ENCODE measurements around the gene GDF11.

The GDF11 gene

DNA sequence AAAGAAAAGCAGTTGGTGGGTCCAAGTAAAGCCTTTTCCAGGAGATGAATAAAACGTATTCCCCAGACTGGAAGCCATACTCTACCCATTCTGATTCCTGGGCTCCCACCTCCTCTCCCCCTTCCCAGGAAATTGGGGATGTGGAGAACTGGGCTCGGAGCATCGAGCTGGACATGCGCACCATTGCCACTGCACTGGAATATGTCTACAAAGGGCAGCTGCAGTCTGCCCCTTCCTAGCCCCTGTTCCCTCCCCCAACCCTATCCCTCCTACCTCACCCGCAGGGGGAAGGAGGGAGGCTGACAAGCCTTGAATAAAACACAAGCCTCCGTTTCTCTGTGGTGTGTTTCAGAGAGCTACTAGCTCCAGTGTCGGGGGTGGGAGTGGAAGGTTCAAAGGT lies 23.6 kb upstream of the GDF11 start:
- H3K4me3 ChIP-seq (ENCODE audit: low read depth, low read length), result no peak overlapping the region
- TF ChIP-seq, protein P1, sequence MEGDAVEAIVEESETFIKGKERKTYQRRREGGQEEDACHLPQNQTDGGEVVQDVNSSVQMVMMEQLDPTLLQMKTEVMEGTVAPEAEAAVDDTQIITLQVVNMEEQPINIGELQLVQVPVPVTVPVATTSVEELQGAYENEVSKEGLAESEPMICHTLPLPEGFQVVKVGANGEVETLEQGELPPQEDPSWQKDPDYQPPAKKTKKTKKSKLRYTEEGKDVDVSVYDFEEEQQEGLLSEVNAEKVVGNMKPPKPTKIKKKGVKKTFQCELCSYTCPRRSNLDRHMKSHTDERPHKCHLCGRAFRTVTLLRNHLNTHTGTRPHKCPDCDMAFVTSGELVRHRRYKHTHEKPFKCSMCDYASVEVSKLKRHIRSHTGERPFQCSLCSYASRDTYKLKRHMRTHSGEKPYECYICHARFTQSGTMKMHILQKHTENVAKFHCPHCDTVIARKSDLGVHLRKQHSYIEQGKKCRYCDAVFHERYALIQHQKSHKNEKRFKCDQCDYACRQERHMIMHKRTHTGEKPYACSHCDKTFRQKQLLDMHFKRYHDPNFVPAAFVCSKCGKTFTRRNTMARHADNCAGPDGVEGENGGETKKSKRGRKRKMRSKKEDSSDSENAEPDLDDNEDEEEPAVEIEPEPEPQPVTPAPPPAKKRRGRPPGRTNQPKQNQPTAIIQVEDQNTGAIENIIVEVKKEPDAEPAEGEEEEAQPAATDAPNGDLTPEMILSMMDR (IDR thresholded peaks at IDR 0.05; ENCODE audit: low read depth, low read length, missing control alignments), result no peak
- no peak for DNase-seq (ENCODE audit: low read depth)
- in situ Hi-C loops (cut with HindIII; ENCODE audit: low sequenced_read_pairs), result no loop called here

DNA sequence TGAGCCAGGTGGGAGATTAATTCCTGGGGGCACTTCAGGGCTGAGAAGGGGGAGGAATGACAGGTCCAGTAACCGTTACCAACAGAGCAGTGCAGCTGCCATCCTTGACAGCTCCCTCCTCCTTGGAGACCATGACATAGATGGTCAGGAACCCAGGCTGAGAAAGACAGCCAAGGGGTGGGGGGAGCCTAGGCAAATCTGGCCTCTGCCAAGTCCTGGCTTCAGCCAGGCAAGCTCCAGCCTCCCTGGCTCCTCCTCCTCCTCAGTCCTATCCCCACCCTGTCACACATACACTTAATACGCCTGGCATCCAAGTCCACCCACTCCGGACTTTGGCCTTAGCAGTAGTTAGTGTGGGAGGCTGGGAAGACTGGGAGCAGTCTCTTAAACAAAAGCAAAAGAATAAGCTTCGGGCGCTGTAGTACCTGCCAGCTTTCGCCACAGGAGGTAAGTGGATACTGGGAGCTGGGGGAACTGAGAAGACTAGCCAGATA lies 22.8 kb upstream of the GDF11 start, which contains the start of gene RDH5:
TSS of gene RDH5 (plus strand) at position 323 of the 494 bp plus-strand sequence. CDS start 792 bp downstream, outside the sequence.
- TF ChIP-seq, protein P1 (IDR thresholded peaks at IDR 0.05; ENCODE audit: low read depth, low read length, missing control alignments), result no peak
- in situ Hi-C loops (cut with HindIII; ENCODE audit: low sequenced_read_pairs), result no loop called here
- no peak for DNase-seq (ENCODE audit: low read depth)
- no peak within 1 kb of the TSS for H3K4me3 ChIP-seq (ENCODE audit: low read depth, low read length)

DNA sequence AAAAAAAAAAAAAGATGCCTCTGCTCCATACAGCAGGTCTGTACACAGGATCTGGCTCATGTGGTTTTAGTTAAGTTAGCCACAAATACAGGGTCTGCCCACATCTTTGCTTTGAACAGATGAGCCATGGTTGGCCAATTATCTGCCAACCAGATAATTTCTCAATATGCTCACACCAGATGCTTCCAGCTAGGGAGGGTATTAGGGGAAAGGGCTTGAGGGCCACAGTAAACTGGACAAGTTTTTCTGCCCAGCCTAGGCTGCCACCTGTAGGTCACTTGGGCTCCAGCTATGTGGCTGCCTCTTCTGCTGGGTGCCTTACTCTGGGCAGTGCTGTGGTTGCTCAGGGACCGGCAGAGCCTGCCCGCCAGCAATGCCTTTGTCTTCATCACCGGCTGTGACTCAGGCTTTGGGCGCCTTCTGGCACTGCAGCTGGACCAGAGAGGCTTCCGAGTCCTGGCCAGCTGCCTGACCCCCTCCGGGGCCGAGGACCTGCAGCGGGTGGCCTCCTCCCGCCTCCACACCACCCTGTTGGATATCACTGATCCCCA lies 22.0 kb upstream of the GDF11 start:
- in situ Hi-C loops (cut with HindIII; ENCODE audit: low sequenced_read_pairs), result no loop called here
- H3K4me3 ChIP-seq (ENCODE audit: low read depth, low read length), result no peak overlapping the region
- DNase-seq (ENCODE audit: low read depth), result no peak
- TF ChIP-seq, protein P1 (IDR thresholded peaks at IDR 0.05; ENCODE audit: low read depth, low read length, missing control alignments), result peak; percentile 37

DNA sequence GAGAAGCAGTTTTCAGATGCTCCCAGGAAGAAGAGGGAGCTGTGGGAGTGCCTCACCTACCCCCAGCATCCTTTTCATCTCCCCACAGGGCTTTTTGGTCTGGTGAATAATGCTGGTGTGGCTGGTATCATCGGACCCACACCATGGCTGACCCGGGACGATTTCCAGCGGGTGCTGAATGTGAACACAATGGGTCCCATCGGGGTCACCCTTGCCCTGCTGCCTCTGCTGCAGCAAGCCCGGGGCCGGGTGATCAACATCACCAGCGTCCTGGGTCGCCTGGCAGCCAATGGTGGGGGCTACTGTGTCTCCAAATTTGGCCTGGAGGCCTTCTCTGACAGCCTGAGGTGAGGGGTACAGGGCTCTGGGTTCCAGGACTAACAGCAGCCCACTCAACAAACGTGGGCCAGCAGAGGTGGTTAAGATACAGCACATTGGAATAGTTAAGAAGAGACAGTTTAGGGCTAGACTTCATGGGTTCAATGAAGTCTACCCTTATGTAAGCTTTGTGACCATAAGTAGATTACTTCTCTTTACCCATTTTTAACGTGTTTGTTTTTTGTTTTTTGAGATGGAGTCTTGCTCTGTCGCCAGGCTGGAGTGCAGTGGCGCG lies 21.2 kb upstream of the GDF11 start:
- TF ChIP-seq, protein P1 (IDR thresholded peaks at IDR 0.05; ENCODE audit: low read depth, low read length, missing control alignments), result no peak
- H3K4me3 ChIP-seq (ENCODE audit: low read depth, low read length), result no peak overlapping the region
- in situ Hi-C loops (cut with HindIII; ENCODE audit: low sequenced_read_pairs), result no loop called here
- no peak for DNase-seq (ENCODE audit: low read depth)

DNA sequence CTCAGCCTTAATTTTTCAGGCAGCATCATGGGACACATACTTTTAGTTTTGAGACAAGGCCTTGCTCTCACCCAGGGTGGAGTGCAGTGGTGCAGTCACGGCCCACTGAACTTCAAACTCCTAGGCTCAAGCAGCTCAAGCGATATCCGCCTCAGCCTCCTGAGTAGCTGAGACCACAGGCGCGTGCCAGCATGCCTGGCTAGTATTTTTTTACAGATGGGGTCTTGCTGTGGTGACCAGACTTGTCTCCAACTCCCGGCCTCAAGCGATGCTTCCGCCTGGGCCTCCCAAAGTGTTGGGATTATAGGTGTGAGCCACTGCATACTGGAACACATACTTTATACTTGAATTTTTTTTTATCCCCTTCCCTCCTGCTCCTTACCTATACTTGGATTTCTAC lies 20.0 kb upstream of the GDF11 start:
- in situ Hi-C loops (cut with HindIII; ENCODE audit: low sequenced_read_pairs), result no loop called here
- TF ChIP-seq, protein P1 (IDR thresholded peaks at IDR 0.05; ENCODE audit: low read depth, low read length, missing control alignments), result no peak
- no peak for DNase-seq (ENCODE audit: low read depth)
- no peak overlapping the region for H3K4me3 ChIP-seq (ENCODE audit: low read depth, low read length)

DNA sequence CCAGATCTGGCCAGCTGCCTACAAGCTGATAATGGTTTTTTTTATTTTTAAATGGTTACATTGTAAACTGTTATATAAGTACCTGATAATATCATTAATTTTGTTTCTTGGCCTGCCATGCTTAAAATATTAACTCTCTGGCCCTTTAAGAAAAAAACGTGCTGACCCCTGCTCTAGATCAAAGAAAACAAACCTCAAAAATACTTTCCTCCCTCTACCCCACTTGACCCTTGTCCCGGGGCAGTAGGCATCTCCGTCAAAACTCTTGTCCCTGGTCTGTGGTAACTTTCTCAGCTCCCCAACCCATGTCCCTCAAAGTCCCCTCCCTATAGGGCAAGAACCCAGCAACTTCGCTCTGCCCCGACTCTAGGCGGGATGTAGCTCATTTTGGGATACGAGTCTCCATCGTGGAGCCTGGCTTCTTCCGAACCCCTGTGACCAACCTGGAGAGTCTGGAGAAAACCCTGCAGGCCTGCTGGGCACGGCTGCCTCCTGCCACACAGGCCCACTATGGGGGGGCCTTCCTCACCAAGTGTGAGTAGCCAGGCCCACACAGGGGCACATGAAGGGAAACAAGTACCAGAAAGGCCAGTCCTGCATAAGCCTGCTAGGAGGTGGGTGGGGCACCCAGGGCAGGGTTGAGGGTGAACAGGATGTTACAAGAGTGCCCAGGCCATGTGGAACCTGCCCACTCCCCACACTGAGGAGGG lies 19.3 kb upstream of the GDF11 start:
- in situ Hi-C loops (cut with HindIII; ENCODE audit: low sequenced_read_pairs), result no loop called here
- DNase-seq (ENCODE audit: low read depth), result no peak
- H3K4me3 ChIP-seq (ENCODE audit: low read depth, low read length), result no peak overlapping the region
- TF ChIP-seq, protein P1 (IDR thresholded peaks at IDR 0.05; ENCODE audit: low read depth, low read length, missing control alignments), result no peak
